ENCODE measurements around the gene NFE2L2.
"Not testable (repeated sequence)": the region's sequence is repeated elsewhere in the genome, so short reads cannot be mapped to it uniquely, and the experiment has no call there.

DNA sequence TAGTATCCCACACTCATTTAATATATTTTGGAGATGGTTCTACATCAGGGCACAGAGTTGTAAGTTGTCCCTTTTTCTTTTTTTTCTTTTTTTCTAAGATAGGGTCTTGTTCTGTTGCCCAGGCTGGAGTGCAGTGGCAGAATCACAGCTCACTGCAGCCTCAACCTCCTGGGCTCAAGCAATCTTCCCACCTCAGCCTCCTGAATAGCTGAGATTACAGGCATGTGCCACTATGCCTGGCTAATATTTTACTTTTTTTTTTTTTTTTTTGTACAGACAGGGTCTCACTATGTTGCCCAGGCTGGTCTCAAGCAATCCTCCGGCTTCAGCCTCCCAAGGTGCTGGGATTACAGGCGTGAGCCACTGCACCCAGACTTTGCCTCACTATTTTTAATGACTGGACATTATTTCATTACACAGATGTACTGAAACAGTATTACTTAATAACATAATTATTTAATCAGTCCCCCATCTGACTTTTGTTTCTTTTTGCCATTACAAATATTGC, 17.9 kb downstream of the NFE2L2 start:
- TF ChIP-seq POLR2A (IDR thresholded peaks at IDR 0.05), result not testable (repeated sequence)
- TF ChIP-seq, protein P1, sequence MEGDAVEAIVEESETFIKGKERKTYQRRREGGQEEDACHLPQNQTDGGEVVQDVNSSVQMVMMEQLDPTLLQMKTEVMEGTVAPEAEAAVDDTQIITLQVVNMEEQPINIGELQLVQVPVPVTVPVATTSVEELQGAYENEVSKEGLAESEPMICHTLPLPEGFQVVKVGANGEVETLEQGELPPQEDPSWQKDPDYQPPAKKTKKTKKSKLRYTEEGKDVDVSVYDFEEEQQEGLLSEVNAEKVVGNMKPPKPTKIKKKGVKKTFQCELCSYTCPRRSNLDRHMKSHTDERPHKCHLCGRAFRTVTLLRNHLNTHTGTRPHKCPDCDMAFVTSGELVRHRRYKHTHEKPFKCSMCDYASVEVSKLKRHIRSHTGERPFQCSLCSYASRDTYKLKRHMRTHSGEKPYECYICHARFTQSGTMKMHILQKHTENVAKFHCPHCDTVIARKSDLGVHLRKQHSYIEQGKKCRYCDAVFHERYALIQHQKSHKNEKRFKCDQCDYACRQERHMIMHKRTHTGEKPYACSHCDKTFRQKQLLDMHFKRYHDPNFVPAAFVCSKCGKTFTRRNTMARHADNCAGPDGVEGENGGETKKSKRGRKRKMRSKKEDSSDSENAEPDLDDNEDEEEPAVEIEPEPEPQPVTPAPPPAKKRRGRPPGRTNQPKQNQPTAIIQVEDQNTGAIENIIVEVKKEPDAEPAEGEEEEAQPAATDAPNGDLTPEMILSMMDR (IDR thresholded peaks at IDR 0.05), result not testable (repeated sequence)
